Left ventricle myocardium inferior (tissue), 1 donor: Measurements from ENCODE around the gene MAN1C1. TPM values are rescaled to one million over a fixed set of nuclear protein-coding genes. Genes with fewer than 3 reads are reported as not detected.

Source experiments
- DNase-seq: peaks from one replicate; pipeline ENCODE4 v3.0.0-alpha.2; 2020
- H3K27ac ChIP-seq: fragments of 200-600 bp; replicated peaks from 2 replicates; pipeline ENCODE4 v1.8.0; 2021
- H3K27me3 ChIP-seq: fragments of 200-600 bp; 2 replicates; pipeline ENCODE4 v1.8.0; 2021; ENCODE audit warnings: low read depth
- H3K36me3 ChIP-seq: fragments of 200-600 bp; 2 replicates; pipeline ENCODE4 v1.8.0; 2021
- H3K4me1 ChIP-seq: fragments of 200-600 bp; 2 replicates; pipeline ENCODE4 v1.8.0; 2021
- H3K4me3 ChIP-seq: fragments of 200-600 bp; 2 replicates; pipeline ENCODE4 v1.8.0; 2021; ENCODE audit warnings: mild to moderate bottlenecking, moderate library complexity
- H3K9me3 ChIP-seq: fragments of 200-600 bp; replicated peaks from 2 replicates; pipeline ENCODE4 v1.8.0; 2021
- CTCF ChIP-seq: fragments of 200-600 bp; IDR thresholded peaks from 2 replicates; pipeline ENCODE4 v1.8.0; 2021; ENCODE audit warnings: antibody characterized with exemption, mild to moderate bottlenecking, borderline replicate concordance
- intact Hi-C: fragments of 100-400 bp; cut with micrococcal nuclease; formaldehyde crosslinking; loops from one replicate; pipeline ENCODE4 v1.11.0; 2022
- total RNA-seq: library from RNA; stranded (reverse); fragmentation: NEBNext Ultra II Directional; extraction: Animal tissue kit (Norgen Biotek cat#: 25700); gene quantifications from one replicate; pipeline ENCODE4 v1.2.1, GENCODE V29; 2021
- donor health status: DM: no; HTN: yes; CAD: no; lungs with severe emphysema.

MAN1C1 gene
- total RNA-seq, 1 donor from 2014 or later: 18.0 TPM

- no peak for TF ChIP-seq CTCF
- peaks cover 36% of the 10 kb centered on the region for H3K4me1 ChIP-seq
- peaks cover 67% of the 10 kb centered on the region for H3K36me3 ChIP-seq
- no peaks in the 10 kb centered on the region for H3K27me3 ChIP-seq
- no peak for DNase-seq
- no peaks in the 10 kb centered on the region for H3K9me3 ChIP-seq
- no peak overlapping the region for H3K4me3 ChIP-seq
- intact Hi-C loops: no loop called here
- no peak overlapping the region for H3K27ac ChIP-seq
These were observed 197.3 kb downstream of the MAN1C1 start for GRCh38 chr1:25813734-25814471.

GRCh38 chr1:25814549-25815087, 198.0 kb downstream of the MAN1C1 start:
- Histone ChIP-seq H3K4me1 (peaks cover 36% of the 10 kb centered on the region), H3K36me3 (peaks cover 59% of the 10 kb centered on the region), H3K27me3 (no peaks in the 10 kb centered on the region), H3K27ac (no peak overlapping the region), H3K4me3 (no peak overlapping the region), H3K9me3 (no peaks in the 10 kb centered on the region)
- no peak for TF ChIP-seq CTCF
- DNase-seq: no peak
- intact Hi-C loops: no loop called here

GRCh38 chr1:25815208-25816111, 198.9 kb downstream of the MAN1C1 start:
- Histone ChIP-seq H3K4me1 (peaks cover 35% of the 10 kb centered on the region), H3K36me3 (peaks cover 51% of the 10 kb centered on the region), H3K27me3 (no peaks in the 10 kb centered on the region), H3K9me3 (no peaks in the 10 kb centered on the region), H3K27ac (no peak overlapping the region), H3K4me3 (no peak overlapping the region)
- DNase-seq: peak; percentile 13
- no peak for TF ChIP-seq CTCF
- intact Hi-C loops: no loop called here

GRCh38 chr1:25816112-25816718, 199.6 kb downstream of the MAN1C1 start:
- Histone ChIP-seq H3K9me3 (no peaks in the 10 kb centered on the region), H3K4me1 (peaks cover 35% of the 10 kb centered on the region), H3K36me3 (peaks cover 48% of the 10 kb centered on the region), H3K27ac (no peak overlapping the region), H3K27me3 (no peaks in the 10 kb centered on the region), H3K4me3 (no peak overlapping the region)
- no peak for TF ChIP-seq CTCF
- intact Hi-C loops: no loop called here
- DNase-seq: no peak

GRCh38 chr1:25817840-25818501, 201.4 kb downstream of the MAN1C1 start:
- Histone ChIP-seq H3K27ac (peak overlapping the region; percentile 95), H3K9me3 (no peaks in the 10 kb centered on the region), H3K4me3 (no peak overlapping the region), H3K27me3 (no peaks in the 10 kb centered on the region), H3K36me3 (peaks cover 37% of the 10 kb centered on the region), H3K4me1 (peaks cover 51% of the 10 kb centered on the region)
- intact Hi-C loops: no loop called here
- TF ChIP-seq CTCF: peak; percentile 27
- DNase-seq: peak; percentile 12
